MCF 10A (cell line): ENCODE measurements around the gene NPHS1. TPM values are rescaled to one million over a fixed set of nuclear protein-coding genes. Genes with fewer than 3 reads are reported as not detected.

Experiments used
- BruUV-seq: library from RNA; stranded (reverse); fragments of 400-500 nt; replicated peaks from 2 replicates; lab custom pipeline; 2021; lab: Mats Ljungman, UMichigan
- CTCF ChIA-PET: fragments of 300-600 bp; sonication (Branson Sonifier 250); formaldehyde crosslinking; extraction: SDS; loops from one replicate; lab custom pipeline; 2021; ENCODE audit warnings: antibody characterized with exemption, inconsistent platforms; lab: Yijun Ruan, JAX
- POLR2A ChIA-PET: fragments of 300-600, 350-650 bp; sonication (Branson Sonifier 250); formaldehyde crosslinking; extraction: SDS; loops from one replicate; lab custom pipeline; 2020; ENCODE audit warnings: antibody characterized with exemption, inconsistent platforms; lab: Yijun Ruan, JAX
- DNase-seq: peaks from one replicate; pipeline ENCODE4 v3.0.0-alpha.2; 2018; ENCODE audit not compliant: unreplicated experiment
- H3K27ac Mint-ChIP-seq: one replicate; pipeline ENCODE4 v1.8.0; 2022; ENCODE audit warnings: mild to moderate bottlenecking, low read depth, mixed read lengths; ENCODE audit not compliant: unreplicated experiment
- H3K27me3 Mint-ChIP-seq: one replicate; pipeline ENCODE4 v1.8.0; 2022; ENCODE audit warnings: mixed read lengths; ENCODE audit not compliant: insufficient read depth, unreplicated experiment
- H3K36me3 Mint-ChIP-seq: one replicate; pipeline ENCODE4 v1.8.0; 2022; ENCODE audit warnings: mild to moderate bottlenecking, moderate library complexity, mixed read lengths; ENCODE audit not compliant: insufficient read depth, unreplicated experiment
- H3K4me1 Mint-ChIP-seq: one replicate; pipeline ENCODE4 v1.8.0; 2022; ENCODE audit warnings: mixed read lengths; ENCODE audit not compliant: insufficient read depth, unreplicated experiment
- H3K4me3 Mint-ChIP-seq: one replicate; pipeline ENCODE4 v1.8.0; 2022; ENCODE audit warnings: mild to moderate bottlenecking, moderate library complexity, mixed read lengths; ENCODE audit not compliant: unreplicated experiment
- H3K9me3 Mint-ChIP-seq: one replicate; pipeline ENCODE4 v1.8.0; 2022; ENCODE audit warnings: mixed read lengths; ENCODE audit not compliant: unreplicated experiment
- CTCF ChIP-seq: fragments of 200-600 bp; IDR thresholded peaks from one replicate; pipeline ENCODE4 v1.8.0; 2022; ENCODE audit warnings: antibody characterized with exemption, mild to moderate bottlenecking; ENCODE audit not compliant: unreplicated experiment
- intact Hi-C: fragments of 100-400 bp; cut with micrococcal nuclease; formaldehyde crosslinking; loops from 2 replicates; pipeline ENCODE4 v1.14.1; 2022
- total RNA-seq: library from RNA; stranded (reverse); gene quantifications from 2 replicates; pipeline ENCODE4 v1.2.3, GENCODE V29; 2022

The NPHS1 gene
- total RNA-seq, 1 experiment from 2014 or later = not detected

GRCh38 chr19:35848919-35849505 lies 3.3 kb downstream of the NPHS1 start:
- no peaks in the 10 kb centered on the region for H3K9me3 Mint-ChIP-seq
- CTCF ChIA-PET = no interaction called here
- H3K27ac Mint-ChIP-seq = no peak overlapping the region
- BruUV-seq = no TSS peak
- H3K36me3 Mint-ChIP-seq = peaks cover 6% of the 10 kb centered on the region
- no peak for TF ChIP-seq CTCF
- DNase-seq = no peak
- peaks cover 11% of the 10 kb centered on the region for H3K4me1 Mint-ChIP-seq
- H3K27me3 Mint-ChIP-seq = peaks cover 70% of the 10 kb centered on the region
- intact Hi-C loops = no loop called here
- POLR2A ChIA-PET = no interaction called here
- H3K4me3 Mint-ChIP-seq = no peak overlapping the region

- intact Hi-C loops = no loop called here
- TF ChIP-seq CTCF = no peak
- no peak for DNase-seq
- Mint-ChIP-seq H3K27ac (no peak overlapping the region), H3K4me1 (peaks cover 11% of the 10 kb centered on the region), H3K9me3 (no peaks in the 10 kb centered on the region), H3K4me3 (no peak overlapping the region), H3K36me3 (peaks cover 6% of the 10 kb centered on the region), H3K27me3 (peaks cover 67% of the 10 kb centered on the region)
- BruUV-seq = no TSS peak
- POLR2A ChIA-PET = no interaction called here
- CTCF ChIA-PET = no interaction called here
Observed at GRCh38 chr19:35848486-35848885, 3.8 kb downstream of the NPHS1 start.

GRCh38 chr19:35847911-35848310 lies 4.4 kb downstream of the NPHS1 start:
- H3K36me3 Mint-ChIP-seq = peaks cover 6% of the 10 kb centered on the region
- H3K27me3 Mint-ChIP-seq = peaks cover 67% of the 10 kb centered on the region
- intact Hi-C loops = no loop called here
- TF ChIP-seq CTCF = no peak
- H3K9me3 Mint-ChIP-seq = peaks cover 5% of the 10 kb centered on the region
- H3K4me1 Mint-ChIP-seq = peaks cover 11% of the 10 kb centered on the region
- H3K4me3 Mint-ChIP-seq = no peak overlapping the region
- no peak for DNase-seq
- CTCF ChIA-PET = no interaction called here
- BruUV-seq = no TSS peak
- H3K27ac Mint-ChIP-seq = no peak overlapping the region
- POLR2A ChIA-PET = no interaction called here

- peak overlapping the region; percentile 54 for H3K4me3 Mint-ChIP-seq
- H3K36me3 Mint-ChIP-seq = peaks cover 6% of the 10 kb centered on the region
- H3K27ac Mint-ChIP-seq = no peak overlapping the region
- peaks cover 11% of the 10 kb centered on the region for H3K4me1 Mint-ChIP-seq
- intact Hi-C loops = no loop called here
- peaks cover 58% of the 10 kb centered on the region for H3K27me3 Mint-ChIP-seq
- ChIA-PET POLR2A (interaction anchor here (0.6 kb wide), 1 partner anchor 23 kb away, joined by 3 read pairs; no protein-coding TSS in a partner anchor), CTCF (no interaction called here)
- H3K9me3 Mint-ChIP-seq = peaks cover 11% of the 10 kb centered on the region
- BruUV-seq = no TSS peak
- peak; percentile 5 for TF ChIP-seq CTCF
- peak; percentile 7 for DNase-seq
Observed at GRCh38 chr19:35846038-35846668, 6.2 kb downstream of the NPHS1 start.
